ENCODE data around the gene ARRDC4.

GRCh38 chr15:98009169-98009568 is 48.7 kb downstream of the ARRDC4 start:
- TF ChIP-seq, protein P1, sequence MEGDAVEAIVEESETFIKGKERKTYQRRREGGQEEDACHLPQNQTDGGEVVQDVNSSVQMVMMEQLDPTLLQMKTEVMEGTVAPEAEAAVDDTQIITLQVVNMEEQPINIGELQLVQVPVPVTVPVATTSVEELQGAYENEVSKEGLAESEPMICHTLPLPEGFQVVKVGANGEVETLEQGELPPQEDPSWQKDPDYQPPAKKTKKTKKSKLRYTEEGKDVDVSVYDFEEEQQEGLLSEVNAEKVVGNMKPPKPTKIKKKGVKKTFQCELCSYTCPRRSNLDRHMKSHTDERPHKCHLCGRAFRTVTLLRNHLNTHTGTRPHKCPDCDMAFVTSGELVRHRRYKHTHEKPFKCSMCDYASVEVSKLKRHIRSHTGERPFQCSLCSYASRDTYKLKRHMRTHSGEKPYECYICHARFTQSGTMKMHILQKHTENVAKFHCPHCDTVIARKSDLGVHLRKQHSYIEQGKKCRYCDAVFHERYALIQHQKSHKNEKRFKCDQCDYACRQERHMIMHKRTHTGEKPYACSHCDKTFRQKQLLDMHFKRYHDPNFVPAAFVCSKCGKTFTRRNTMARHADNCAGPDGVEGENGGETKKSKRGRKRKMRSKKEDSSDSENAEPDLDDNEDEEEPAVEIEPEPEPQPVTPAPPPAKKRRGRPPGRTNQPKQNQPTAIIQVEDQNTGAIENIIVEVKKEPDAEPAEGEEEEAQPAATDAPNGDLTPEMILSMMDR (IDR thresholded peaks at IDR 0.05) = no peak
- TF ChIP-seq, protein P2, sequence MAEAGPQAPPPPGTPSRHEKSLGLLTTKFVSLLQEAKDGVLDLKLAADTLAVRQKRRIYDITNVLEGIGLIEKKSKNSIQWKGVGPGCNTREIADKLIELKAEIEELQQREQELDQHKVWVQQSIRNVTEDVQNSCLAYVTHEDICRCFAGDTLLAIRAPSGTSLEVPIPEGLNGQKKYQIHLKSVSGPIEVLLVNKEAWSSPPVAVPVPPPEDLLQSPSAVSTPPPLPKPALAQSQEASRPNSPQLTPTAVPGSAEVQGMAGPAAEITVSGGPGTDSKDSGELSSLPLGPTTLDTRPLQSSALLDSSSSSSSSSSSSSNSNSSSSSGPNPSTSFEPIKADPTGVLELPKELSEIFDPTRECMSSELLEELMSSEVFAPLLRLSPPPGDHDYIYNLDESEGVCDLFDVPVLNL (CRISPR knock-in tag; IDR thresholded peaks at IDR 0.05; ENCODE audit: borderline replicate concordance, low read depth) = no peak
- TF ChIP-seq ATF2 (CRISPR knock-in tag; IDR thresholded peaks at IDR 0.05; ENCODE audit: borderline replicate concordance, low read depth) (no peak), USF2 (CRISPR knock-in tag; IDR thresholded peaks at IDR 0.05) (no peak), HMGXB4 (CRISPR knock-in tag; IDR thresholded peaks at IDR 0.05) (no peak)
